NCI-H1105 treated with DMSO at 0.1 percent for 48 hours (cell line): Measurements from ENCODE around the gene M1AP.

Experiments
- DNase-seq: peaks from one replicate; lab custom pipeline; 2025; lab: John Stamatoyannopoulos, UW

M1AP gene

DNA sequence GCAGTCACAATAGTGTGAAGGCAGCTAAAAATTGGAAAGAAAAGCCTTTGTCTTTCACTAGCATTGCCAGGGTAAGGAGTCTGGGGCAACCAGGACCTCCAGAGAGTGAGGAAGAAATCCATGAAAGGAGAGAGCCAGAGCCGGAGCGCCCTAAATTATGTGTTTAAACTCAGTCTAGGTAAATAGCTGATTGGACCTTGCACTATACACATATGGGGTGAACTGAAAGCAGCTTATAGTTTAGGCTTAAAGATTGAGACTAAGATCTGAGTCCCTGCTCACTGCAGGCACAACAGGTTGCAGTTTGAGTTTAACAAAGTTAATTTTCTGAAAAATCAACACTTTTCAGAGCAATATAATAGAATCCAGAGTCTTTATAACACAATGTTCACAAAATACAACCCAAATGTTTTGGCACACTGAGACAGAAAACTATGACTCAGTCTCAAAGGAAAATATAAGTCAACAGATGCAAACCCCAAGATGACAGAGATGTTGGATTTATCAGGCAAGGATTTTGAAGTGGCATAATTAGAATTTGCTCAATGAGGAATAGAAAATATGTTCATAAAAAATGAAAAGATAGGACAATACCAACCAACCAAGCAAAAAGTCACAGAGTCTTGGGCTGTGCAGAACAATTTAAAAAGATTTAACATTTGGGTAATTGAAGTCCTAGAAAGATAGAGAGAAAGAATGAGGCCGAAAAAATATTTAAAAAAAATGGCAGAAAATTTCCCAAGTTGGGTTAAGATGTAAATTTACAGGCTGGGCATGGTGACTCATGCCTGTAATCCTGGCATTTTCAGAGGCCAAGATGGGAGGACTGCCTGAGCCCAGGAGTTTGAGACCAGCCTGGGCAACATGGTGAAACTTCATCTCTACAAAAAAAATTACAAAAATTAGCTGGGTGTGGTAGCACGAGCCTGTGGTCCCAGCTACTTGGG lies 54.0 kb downstream of the M1AP start:
- DNase-seq: no peak

DNA sequence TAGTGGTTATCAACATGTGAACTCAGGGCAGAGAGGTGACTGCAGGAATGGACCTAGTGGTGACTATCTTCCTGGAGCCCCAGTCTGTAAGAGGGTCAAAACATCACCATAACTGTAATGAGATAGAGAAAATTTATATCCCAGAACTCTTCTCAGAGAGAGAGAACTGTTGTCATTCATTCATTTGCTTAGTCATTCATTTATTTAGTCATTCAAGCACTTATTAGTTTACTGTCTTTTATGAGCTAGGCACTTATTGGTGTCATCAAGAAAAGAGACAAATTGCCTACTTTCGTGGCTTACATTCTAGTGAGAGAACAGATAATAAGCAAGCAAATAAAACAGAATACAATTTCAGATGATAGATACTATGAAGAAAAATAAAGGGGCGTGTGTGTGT lies 59.5 kb downstream of the M1AP start:
- DNase-seq: no peak

DNA sequence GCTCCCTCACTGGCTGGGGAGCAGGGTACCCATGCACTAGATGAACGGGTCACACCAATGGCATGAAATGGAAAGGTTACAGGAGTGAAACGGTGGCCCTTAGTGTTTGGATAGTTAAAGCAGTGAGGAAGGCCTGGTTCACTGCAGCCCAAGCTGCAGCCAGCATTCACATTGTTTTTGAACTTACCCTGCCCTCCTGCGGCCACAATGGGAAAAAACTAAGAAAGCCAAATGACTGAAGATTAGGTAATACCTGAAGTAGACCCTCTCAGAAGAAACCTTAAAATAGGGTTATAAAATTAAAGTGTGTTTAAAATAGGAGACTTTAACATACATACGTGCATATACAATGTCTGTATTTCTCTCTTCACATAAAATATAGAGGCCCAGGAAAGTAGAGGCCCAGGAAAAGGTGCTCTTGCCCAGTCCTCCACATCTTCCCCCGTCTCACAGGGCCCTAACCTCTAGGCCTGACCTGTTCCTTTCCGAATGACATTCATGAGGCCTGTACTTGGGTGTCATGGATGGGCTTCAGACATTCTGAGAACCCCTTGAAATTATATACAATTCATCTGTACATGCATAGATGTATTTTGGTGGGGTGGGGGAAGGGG lies 60.4 kb downstream of the M1AP start:
- DNase-seq: peak; percentile 21

DNA sequence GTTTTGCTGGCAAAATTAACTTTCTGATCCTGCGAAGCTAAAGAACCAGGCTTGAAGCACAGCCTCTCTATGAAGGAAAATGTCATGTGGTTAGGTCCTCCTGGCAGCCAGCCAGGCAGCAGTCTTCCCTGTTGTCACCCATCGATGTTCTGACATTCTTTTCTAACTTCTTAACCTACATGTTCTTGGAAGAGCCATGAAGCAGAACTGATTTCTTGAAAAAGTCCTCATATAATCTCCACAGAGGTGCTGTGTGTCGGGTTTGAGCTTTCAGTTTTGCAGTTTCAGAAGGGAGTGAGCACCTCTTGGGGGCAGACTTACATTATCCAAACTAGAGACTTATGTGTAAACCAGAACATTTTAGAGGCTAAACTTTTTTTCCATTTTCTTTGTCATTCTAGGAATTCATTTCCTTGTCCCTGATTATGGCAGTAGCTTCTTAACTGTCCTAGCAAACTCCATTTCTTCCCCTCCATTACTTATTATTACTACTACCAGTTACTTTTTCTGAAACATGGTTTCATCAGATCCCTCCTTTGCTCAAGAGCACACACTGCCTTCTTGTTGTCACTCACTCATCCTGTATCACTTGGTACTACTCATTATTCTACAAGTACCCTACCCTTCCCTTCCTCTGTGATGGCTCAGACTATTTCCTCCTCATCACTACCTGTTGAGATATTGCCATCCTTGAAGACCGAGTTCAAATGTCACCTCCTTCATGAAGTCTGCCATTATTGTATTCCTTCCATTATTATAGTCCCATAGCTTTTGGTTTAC lies 62.5 kb downstream of the M1AP start:
- DNase-seq: no peak

DNA sequence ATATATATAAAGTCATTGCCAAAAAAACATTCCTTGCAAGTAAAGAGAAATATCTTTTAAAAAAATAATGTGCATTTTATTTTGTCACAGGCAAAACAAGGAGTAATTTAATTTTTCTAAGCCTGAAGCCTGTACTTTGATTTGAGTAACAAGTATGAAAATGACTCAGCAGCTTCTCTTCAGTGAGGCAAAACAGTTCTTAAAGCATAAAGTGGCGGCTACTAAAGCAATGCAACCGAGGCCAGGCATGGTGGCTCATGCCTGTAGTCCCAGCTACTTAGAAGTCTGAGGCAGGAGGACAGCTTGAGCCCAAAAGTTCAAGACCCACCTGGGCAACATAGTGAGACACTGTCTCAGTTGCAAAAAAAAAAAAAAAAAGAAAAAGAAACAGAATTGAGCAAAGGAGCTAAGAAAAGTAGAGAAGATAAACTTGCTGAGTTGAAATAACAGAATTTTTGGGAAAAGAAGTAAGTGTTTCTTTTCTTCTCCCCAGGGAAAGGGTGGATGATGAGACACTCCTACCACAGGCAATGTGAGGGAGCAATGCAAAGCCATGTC lies 64.0 kb downstream of the M1AP start:
- no peak for DNase-seq

DNA sequence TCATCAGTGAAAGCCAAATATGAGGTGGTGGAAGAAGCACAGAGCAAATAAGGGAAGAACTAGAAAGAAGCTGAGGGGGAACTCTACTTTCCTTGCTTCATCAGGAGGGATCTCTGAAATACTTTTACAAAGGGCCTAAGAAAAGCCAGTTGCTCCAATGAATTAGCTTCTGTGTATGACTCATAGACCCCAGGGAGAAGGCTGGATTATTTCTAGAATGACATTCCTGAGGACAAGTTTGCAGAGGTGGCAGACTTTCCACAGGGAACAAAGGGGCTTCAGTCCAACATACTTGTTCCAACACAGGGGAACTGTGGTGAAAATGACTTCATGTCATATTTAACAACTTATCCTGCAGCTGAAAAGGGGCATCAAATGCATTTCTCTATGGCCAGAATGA lies 64.6 kb downstream of the M1AP start:
- DNase-seq: no peak

DNA sequence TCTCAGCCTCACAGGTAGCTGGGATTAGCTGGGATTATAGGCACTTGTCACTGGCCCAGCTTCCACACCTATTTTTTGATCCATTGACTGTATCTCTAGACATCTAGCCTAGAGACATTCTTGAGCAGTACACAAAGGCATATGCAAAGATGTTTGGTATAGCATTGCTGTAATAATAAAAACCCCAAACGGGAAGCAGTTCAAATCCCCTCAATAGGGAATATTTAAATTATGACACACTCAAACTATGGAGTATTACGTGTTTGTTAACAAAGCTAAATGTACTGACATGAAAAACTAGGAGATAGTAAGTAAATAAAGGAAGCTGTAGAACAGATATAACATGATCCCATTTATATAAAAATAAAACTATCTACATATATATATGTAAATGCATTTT lies 65.9 kb downstream of the M1AP start:
- DNase-seq: no peak

DNA sequence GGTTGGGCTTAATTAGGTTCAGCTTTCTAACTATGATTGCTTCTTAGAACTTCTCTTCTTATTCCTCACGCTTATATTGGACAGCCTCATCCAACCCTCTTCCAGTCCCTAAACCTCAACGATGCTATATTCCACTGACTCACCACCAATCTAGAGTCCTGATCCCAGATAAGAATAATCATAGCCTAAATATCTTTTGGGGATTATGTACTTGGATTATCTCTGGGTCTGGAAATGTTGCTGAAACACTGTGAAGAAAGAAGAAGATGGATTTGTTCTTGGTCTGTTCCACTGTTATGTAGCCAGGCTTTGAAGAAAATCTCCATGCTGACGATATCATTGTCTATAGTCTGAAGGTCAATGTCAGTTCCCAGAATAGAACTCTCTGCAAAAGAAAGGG lies 66.7 kb downstream of the M1AP start:
- no peak for DNase-seq

DNA sequence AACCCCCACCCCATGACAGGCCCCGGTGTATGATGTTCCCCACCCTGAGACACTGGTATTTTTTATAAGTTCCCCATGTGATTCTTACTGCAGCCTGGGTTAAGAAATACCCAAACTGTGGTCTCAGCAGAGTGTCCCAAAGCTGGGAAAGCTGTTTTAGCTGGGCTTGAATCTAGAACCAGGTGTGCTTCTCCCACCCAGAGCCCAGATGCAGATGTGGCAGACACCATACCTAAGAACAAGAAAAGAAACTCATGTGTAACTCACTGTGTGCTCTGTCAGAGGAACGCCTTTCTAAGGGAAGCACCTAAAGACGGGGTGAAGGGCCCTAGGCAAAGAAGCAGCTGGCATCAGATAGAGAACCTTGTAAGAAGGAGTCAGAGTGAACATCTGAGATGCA lies 69.7 kb downstream of the M1AP start:
- no peak for DNase-seq

DNA sequence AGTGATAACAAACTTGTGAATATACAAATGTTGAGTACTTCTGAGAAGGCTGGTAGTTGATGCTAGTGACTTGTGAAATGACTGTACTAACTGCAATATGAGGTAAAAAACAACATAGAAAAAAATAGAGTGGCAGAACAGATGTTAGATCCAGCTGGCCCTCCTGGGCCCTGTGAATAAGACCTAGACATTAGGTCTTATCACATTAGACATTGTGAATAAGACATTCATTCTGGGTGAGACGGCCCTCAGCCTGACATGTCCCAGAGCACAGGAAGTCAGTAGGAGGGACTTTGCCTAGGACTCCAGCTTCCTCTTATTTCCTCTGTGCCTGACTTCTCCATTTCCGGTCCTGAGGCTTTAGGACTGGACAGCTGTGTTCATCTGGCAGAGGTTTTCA lies 70.7 kb downstream of the M1AP start:
- DNase-seq: no peak

DNA sequence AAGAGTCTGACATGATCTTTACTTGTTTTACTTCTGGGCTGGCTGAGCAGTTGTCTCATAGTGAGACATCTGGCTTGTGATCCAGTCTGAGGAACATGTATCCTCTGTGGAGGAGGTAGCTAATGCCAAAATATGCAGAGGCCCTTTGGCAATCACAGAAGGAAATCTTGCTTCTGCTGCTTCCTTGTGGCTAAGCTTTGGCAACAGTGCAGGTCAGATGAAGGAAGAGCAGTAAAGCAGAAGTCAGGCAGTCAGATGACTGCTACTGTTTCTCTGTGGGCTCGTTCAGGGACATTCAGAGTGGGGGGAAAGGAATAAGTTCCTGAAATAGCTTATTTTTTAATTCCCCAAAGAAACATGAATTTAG lies 71.3 kb downstream of the M1AP start:
- no peak for DNase-seq

DNA sequence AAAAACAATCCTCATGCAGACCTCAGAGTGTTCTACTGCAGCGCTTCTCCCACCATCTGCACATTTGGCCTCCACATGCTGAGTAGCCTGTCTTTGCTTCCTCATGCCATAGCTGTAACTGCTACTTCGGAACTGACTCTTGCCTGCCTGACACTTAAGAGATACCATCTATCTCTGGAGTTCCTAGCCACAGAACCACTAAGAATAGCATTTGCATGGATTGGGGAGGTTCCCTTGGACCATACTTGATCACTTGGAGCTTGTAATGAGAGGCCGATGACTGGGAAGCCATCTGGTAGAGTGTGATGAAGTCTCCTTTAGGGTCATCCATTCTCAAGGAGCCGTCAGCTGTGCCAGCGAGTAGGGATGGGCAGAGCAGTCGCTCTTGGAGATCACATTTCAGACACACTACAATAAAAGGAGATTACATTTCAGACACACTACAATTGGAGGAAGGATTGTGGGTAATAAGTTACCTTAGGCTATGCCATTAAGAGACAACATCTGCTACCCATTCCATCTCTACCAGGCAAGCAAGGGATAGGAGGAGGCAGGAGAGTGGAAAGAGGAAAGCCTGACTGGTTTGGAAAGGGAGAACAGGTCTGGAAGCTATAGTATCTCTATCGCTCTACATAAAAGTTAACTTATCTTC lies 71.8 kb downstream of the M1AP start:
- DNase-seq: no peak

DNA sequence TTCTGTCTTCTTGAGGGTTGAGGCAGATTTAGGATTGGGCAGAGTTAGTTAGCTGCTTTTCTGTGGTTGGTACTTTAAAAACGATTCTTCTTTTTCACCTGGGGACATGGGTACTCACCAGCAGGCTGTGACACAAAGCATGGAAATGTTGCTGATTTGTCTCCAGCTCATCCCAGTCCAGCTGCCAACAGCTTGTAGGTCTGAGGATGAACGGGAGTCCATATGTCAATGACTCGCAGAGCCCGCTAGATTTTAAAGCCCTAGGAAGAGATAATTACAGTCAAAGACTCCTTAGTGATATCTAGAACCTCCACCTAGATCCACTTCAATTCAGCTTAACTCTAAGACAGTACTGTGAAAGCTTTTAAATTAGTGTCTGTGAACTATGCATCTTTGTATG lies 72.8 kb downstream of the M1AP start:
- DNase-seq: no peak

DNA sequence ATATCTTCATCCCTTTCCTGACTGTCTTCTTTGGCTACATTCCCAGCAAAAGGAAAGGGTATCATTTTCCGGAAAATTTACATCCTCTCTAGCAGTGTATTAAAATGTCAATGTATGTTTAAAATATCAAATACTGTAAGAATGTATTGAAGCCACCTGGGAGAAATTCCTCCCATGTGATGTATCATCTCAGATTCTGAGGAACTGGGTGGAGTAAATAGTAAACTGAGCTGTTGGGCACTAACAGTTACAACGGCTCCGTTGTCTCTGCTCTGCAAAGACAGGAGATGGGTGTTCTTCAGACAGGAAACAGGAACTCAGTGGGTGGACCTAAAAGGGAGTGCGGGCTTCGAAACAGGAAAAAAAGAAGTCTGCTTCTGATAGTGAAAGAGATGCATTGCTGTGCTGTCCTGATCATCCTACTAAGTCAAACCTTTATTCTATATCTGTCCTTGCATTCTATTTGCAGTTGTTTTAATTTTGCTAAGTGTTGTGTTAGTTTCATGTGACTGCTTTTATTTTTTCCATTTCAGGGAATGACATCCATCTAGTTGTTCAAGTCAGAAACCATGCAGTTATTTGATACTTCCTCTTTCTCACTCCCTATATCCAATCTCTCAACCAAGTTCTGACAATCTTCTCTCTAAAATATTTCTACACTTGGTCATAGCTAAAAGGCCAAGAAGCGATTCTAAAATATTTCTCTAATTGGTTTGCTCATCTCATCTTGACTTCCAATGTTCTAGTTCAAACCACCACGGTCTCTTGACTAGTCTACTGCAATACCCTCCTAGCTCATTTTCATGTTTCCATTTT lies 74.2 kb downstream of the M1AP start:
- no peak for DNase-seq

DNA sequence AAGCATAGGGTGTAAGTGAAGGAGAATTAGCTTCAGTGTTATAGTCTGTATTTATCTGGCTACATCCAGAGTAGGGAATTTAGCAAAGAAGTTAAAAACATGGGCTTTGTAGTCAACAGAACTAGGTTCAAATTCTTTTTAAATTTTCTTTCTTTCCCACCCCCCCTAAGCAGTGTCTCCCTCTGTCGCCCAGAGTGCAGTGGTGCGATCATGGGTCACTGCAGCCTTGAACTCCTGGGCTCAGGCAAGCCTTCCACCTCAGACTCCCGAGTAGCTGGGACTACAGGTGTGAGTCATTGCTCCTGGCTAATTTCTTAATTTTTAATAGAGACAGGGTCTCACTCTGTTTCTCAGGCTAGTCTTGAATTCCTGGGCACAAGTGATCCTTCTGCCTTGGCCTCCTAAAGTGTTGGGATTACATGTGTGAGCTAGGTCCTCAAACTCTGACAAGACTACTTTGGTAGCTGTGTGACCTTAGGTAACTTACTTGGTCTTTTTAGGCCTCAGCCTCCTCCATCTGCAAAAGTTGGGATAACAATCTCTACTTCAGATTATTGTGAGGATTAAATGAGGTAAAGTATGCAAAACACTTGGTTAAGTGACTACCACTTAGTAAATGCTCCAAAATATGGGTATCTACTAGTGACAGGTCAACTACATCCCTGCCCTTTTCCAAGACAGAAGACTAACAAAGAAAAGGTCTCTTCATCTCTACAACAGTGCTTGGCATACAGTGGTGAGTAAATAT lies 75.8 kb downstream of the M1AP start:
- DNase-seq: no peak

DNA sequence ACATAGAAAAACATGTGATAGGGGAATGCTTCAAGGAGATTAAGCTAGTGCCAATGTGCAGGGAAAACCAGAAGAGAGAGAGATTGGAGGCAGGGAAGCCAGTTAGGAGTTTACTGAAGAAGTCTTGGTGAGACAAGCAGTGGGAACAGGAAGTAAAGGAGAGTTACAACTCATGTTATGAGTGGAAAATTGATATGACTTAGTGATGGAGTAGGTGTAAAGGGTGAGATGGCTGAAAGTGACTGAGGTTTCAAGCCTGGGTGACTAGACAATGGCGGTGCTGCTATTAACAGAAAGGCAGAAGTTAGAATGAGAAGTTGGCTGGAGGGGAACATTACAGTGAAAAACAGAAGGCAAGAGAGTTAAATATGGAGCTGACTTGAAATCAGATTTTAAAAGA lies 77.1 kb downstream of the M1AP start:
- no peak for DNase-seq

DNA sequence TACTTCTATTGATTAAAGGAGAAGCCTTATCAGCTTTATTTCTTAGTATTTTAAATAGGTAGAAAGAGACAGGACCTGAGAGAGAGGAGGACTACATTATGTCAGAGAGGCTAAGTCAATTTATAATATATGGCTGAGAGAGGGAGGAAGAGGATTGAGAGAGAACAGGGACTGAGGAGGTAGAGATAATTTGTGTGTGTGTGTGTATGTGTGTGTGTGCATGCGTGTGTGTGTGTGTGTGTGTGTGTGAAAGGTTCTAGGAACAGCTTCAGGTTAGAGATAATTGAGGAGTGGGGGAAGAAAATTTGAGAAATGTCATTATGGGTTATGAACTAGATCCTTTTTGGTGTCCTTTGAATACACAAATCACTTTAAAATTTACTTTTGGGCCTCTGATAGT lies 78.4 kb downstream of the M1AP start:
- no peak for DNase-seq

DNA sequence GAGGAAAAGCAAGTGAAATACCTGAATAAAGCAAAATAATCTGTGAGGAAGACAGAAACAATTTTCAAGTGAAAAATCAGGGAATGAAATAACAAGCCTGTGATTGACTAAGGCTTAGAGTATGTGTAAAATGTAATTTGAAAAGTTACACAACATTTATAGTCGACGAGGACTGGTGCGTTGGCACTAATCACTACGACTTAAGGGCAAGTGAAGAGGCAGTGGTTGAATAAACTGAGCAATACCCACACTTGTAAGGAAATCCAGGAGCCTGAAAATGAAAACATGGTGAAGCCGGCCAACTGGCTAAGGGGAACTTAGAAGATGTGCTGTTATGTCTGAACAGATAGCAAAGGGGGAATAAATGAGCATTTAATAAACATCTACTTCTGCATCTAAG lies 80.2 kb downstream of the M1AP start:
- DNase-seq: no peak

DNA sequence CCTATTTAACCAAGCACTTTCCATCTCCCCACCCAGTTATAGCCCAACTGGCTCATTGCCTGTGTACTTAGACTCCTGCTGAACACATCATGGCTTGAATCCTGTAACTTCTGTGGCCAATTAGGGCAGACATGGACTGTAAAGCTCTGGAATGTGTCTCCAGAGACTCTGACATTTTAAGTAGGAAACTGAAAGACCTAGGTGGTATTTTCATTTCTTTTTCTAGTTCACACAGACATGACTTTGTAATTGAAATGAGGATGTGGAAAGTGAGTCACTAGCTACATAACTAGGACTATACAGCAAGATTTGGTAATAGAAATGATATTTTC lies 81.4 kb downstream of the M1AP start:
- DNase-seq: no peak

DNA sequence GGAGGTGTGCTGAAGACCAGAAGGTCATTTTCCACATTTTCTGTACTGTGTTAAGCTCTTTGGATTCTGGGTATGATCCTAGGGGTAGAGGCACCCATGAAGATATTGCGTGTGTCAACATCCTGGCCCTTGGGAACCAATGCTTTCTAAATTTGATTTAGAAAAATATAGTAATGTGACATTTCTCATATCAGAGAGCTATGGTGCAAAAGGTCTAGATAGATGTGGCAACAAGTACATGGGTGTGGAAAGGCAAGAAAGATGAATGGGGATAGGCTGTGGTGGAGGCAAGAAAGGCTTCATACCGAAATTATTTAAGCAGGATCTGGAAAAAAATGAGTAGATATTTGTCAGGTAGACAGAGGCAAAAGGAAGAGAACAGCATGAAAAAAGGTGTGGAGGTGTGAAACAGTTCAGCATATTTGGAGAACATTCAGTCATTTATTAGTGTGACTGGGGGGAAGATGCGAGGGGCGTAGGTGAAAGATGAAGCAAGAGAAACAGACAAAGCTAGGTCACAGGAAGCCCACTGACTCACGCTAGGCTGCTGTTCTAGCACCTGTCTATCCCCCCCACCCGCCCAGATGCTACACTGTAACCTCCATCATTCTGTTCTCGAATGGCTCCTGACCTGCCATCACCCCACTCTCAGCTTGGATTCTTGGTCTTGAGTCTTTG lies 81.9 kb downstream of the M1AP start:
- DNase-seq: no peak
